ENCODE results near the gene MEI1.

DNA sequence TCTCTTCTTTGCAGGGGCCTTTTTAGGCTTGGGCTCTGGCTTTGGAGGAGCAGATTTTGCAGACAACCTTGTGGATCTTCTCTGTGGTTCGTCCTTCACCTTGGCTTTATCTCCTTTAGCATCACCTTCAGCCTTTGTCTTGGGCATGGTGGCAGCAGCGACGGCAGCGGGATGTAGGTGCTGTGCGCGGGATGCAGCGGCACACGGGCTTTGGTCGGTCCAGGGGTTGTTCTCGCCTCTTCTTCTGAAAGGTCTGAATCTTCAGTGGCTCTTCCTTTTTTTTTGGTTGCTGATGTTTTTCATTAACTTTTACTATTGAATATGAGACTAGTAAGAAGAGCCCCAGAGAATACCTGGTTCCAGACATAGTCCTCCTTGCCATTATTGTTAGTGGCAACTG is 10.0 kb downstream of the MEI1 start:
- TF ChIP-seq, protein P1, sequence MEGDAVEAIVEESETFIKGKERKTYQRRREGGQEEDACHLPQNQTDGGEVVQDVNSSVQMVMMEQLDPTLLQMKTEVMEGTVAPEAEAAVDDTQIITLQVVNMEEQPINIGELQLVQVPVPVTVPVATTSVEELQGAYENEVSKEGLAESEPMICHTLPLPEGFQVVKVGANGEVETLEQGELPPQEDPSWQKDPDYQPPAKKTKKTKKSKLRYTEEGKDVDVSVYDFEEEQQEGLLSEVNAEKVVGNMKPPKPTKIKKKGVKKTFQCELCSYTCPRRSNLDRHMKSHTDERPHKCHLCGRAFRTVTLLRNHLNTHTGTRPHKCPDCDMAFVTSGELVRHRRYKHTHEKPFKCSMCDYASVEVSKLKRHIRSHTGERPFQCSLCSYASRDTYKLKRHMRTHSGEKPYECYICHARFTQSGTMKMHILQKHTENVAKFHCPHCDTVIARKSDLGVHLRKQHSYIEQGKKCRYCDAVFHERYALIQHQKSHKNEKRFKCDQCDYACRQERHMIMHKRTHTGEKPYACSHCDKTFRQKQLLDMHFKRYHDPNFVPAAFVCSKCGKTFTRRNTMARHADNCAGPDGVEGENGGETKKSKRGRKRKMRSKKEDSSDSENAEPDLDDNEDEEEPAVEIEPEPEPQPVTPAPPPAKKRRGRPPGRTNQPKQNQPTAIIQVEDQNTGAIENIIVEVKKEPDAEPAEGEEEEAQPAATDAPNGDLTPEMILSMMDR (IDR thresholded peaks at IDR 0.05) = no peak
- no peak for TF ChIP-seq POLR2AphosphoS5 (IDR thresholded peaks at IDR 0.05; ENCODE audit: low read depth, low read length)
- TF ChIP-seq, protein P2, sequence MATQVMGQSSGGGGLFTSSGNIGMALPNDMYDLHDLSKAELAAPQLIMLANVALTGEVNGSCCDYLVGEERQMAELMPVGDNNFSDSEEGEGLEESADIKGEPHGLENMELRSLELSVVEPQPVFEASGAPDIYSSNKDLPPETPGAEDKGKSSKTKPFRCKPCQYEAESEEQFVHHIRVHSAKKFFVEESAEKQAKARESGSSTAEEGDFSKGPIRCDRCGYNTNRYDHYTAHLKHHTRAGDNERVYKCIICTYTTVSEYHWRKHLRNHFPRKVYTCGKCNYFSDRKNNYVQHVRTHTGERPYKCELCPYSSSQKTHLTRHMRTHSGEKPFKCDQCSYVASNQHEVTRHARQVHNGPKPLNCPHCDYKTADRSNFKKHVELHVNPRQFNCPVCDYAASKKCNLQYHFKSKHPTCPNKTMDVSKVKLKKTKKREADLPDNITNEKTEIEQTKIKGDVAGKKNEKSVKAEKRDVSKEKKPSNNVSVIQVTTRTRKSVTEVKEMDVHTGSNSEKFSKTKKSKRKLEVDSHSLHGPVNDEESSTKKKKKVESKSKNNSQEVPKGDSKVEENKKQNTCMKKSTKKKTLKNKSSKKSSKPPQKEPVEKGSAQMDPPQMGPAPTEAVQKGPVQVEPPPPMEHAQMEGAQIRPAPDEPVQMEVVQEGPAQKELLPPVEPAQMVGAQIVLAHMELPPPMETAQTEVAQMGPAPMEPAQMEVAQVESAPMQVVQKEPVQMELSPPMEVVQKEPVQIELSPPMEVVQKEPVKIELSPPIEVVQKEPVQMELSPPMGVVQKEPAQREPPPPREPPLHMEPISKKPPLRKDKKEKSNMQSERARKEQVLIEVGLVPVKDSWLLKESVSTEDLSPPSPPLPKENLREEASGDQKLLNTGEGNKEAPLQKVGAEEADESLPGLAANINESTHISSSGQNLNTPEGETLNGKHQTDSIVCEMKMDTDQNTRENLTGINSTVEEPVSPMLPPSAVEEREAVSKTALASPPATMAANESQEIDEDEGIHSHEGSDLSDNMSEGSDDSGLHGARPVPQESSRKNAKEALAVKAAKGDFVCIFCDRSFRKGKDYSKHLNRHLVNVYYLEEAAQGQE (IDR thresholded peaks at IDR 0.05; ENCODE audit: insufficient read depth in 1 of 2, low read depth in 2 of 2, low read length in 1 of 2) = no peak

Measured in Panc1 (cell line).